KBM-7 (cell line): ENCODE results near the gene TRAF3.
"Not testable (repeated sequence)": the region's sequence is repeated elsewhere in the genome, so short reads cannot be mapped to it uniquely, and the experiment has no call there.

Experiments used
- DNase-seq: peaks from one replicate; pipeline ENCODE4 v3.0.0-alpha.2; 2015
- in situ Hi-C: fragments of 300-500 bp; cut with MboI; formaldehyde crosslinking; loops from 2 replicates; pipeline ENCODE4 v1.14.3; 2020; ENCODE audit warnings: low sequenced_read_pairs, low pct_unique_long_range_greater_than_20kb, mixed read lengths

TRAF3 gene

DNA sequence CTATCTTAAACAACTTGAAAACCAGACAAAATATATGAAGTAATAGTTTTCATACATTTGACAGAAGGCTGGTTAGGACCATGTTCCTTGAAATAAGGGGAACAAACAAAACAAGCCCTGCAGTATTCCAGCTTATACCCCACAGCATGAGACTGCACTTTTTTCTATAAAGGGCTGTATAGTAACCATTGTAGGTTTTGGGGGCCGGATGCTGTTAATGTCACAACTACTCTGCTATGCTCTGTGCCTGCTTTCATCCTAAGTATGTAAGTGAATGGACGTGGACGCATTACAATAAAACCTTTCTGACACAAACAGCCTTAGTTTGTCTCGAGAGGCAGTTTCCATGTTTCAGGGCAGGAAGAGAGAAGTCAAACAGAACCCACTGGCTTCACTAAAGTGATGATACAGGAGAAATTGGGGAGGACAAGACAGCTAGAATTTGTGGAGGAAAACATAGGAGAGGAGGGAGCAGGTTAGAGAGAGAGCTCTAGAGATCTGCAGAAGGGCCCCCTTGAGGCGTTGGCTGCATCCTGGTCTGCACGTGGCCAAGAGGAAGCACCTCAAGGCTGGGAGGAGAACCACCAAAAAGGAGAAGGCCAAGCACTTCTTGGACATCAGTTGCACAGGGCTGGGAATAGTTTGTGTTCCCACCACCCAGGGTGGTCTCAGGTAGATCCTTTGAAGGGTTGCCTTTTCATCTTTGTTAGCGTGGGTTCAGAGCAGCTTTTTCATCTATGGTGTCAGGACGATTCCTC lies 63.7 kb downstream of the TRAF3 start:
- peak; percentile 20 for DNase-seq
- in situ Hi-C loops = no loop called here

DNA sequence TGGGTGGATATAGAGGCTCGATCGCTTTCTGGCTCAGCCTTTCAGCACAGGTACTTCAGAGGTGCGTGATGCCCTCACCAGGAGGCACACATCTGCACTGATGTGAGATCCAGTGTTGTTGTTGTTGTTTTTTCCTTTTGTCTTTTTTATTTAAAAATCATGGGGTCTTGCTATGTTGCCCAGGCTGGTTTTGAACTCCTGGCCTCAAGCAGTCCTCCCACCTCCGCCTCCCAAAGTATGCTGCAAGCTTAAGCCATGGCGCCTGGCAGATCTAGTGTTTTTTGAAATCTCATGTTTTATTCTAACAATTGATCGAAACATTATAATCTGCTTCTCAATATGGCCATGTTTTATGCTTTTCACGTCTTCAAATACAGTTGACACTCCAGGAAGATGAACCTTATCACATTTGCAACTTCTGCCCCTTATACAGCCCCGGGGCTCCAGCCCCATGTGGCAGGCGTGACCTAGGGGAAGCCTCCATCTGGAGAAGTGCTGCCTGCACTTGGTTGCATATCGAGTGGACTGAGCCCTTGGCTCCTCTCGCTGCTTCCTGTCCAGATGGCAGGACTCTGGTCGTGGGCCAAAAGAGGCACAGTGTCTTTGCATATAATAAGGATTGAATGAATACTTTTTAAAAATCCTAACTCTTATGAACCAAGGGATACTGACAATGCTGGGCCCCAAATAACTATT lies 71.7 kb downstream of the TRAF3 start:
- no peak for DNase-seq
- in situ Hi-C loops = no loop called here

DNA sequence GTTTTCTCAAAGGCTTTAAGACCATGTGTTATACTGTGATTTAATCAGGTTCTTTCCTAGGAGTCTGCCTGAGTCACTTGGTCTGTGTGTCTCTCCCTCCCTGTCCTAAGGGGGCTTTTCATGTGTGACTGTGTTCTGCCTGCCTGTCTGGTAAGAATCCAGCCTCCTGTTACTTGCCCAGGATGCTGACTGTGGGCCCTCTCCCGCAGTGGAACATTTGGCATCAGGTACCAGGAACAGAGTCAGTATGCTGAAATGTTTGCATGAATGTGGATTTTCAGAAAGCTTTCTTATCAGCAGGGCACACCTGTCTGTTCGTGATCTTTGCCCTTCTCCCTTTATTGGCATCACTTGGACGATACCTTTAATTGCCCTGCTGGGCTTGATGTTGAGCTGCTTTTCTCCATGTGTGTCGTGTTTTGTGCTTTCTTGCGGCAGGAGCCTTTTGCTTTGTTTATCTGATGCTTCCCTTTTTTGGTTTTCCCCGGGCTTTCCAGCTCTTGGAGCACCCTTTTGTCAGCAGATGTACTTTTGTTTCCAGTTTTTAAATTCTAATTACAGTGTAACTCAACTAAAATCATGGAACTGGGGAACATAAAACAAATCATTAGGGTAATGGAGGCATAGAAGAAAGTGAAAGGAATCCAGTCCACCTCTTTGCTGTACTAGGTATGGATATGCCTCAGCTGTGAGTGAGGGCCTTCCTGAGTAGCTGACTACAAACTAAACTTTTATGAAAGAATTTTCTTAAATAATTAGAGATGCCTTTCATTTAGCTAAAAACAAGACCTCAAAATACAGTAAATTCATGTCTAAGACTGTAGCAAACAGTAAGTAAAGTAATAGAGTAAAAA lies 72.5 kb downstream of the TRAF3 start:
- in situ Hi-C loops = no loop called here
- no peak for DNase-seq

DNA sequence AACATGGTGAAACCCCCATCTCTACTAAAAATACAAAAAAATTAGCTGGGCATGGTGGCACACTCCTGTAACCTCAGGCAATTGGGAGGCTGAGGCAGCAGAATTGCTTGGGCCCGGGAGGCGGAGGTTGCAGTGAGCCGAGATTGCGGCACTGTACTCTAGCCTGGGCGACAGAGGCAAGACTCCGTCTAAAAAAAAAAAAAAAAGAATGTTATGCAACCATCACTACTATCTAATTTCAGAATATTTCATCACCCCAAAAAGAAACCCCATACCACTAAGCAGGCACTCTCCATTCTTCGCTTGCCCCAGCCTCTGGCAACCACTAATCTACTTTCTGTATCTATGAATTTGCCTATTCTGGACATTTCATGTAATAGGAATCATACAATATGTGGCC lies 76.4 kb downstream of the TRAF3 start:
- DNase-seq = no peak
- in situ Hi-C loops = no loop called here

DNA sequence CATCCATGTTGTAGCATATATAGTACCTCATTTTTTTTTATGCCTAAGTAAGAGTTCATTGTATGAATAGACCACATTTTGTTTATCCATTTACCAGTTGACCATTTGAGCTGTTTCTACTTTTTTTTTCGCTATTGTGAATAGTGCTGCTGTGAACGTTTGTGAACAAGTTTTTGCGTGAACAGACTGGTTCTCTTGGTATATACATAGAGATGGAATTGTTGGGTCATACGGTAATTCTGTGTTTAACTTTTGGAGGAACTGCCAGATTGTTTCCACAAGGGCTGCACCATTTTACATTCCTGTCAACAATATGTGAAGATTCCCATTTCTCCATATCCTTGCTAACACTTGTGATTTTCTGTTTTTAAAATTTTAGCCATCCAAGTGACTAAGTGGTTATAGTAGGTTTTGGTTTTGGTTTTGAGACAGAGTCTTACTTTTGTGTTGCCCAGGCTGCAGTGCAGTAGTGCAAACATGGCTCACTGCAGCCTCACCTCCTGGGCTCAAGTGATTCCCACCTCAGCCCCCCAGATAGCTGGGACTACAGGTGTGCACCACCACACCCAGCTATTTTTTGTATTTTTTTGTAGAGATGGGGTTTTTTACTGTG lies 76.9 kb downstream of the TRAF3 start:
- no peak for DNase-seq

DNA sequence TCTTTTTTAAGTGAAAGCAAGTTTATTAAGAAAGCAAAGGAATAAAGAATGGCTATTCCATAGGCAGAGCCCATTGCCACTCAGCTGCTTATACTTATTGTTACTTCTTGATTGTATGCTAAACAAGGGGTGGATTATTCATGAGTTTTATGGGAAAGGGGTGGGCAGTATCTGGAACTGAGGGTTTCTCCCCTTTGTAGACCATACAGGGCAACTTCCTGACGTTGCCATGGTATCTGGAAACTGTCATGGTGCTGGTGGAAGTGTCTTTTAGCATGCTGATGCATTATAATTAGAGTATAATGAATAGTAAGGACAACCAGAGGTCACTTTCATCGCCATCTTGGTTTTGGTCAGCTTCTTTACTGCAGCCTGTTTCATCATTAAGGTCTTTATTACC lies 78.9 kb downstream of the TRAF3 start:
- in situ Hi-C loops = no loop called here
- no peak for DNase-seq

More for the DNA sequence above, 76.9 kb downstream of the TRAF3 start:
- in situ Hi-C loops = no loop called here

DNA sequence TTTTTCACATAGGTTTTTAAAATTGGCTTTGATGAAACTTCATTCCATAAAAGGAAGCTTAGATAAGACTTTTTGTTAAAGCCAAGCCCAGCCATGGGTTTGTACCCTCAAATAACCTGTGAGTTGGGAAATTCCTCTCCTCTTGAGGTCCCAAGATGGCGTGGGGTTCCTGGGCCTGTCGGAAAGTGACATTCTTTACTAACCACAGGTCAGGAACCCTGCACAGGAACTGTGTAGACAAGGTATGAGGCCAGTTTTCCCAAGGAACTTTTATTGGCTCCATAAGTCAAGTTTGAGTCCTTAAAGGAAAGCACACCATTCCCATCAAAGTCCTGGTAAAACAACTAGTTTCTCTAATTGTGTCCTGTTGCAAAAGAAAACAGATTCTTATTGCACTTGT lies 80.2 kb downstream of the TRAF3 start:
- DNase-seq = no peak
- in situ Hi-C loops = no loop called here

DNA sequence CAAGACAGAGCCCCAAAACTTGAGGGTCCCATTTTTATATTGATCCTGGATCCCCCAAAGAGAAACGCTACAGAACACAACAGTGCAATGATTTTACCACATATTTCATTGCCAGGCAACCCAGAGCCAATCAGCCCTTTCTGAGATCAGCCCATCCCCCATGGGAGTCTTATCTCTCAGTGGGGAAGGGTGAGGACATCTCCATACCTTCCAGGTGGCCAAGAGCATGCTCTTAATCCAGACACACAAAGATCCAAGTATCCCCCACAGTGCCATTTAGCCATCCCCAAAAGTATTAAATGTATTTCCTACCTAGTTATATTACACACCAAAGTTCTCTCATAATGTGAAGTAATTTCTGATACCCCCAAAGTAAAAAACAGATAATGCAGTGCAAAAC lies 82.7 kb downstream of the TRAF3 start:
- in situ Hi-C loops = no loop called here
- DNase-seq = no peak

DNA sequence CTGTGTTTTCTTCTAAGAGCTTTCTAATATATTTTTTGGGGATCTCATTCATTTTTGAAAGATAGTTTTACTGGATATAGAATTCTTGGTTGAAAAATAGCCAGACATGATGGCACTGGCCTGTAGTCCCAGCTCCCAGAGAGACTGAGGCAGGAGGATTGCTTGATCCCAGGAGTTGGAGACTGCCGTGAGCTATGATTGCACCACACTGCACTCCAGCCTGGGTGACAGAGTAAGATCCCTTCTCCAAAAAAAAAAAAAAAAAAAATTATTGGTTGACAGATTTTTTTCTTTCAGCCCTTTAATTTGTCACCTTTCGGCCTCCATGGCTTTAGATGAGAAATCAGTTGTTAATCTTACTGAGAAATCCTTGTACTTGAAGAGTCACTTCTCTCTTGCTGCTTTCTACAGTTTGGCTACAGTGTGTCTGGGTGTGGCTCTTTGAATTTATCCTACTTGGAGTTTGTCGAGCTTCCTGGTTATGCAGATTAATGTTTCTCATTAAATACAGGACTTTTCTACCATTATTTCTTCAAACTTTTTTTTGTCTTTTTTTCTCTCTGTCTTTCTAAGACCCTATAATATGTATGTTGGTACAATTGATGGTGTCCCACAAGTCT lies 85.0 kb downstream of the TRAF3 start:
- DNase-seq = no peak
- in situ Hi-C loops = no loop called here

DNA sequence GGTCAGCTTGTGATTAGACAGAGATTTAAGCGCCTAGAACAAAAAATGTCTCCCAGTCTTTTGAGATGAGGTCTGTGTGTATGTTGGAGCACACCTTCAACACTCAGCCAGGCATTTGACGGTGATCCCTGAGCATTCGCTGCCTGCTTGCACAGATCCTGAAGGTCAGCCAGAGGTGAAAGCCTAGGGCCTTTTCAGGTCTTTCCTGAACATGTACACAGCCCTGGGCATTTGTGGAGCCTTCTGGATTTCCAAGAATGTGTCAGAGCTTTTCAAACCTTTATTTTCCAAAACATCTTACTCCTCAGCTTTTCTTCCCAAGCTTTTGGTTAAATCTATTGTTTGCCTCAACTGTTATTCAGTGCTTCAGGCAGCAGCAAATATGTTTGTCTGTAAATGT lies 86.1 kb downstream of the TRAF3 start:
- no peak for DNase-seq
- in situ Hi-C loops = no loop called here

DNA sequence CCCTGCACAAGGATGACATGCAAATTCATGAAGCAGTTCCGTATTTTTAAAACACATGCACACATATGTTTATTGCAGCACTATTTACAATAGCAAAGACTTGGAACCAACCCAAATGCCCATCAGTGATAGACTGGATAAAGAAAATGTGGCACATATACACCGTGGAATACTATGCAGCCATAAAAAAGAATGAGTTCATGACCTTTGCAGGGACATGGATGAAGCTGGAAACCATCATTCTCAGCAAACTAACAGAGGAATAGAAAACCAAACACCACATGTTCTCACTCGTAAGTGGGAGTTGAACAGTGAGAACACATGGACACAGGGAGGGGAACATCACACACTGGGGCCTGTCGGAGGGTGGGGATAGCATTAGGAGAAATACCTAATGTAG lies 88.7 kb downstream of the TRAF3 start:
- DNase-seq, in situ Hi-C loops: not testable (repeated sequence)

DNA sequence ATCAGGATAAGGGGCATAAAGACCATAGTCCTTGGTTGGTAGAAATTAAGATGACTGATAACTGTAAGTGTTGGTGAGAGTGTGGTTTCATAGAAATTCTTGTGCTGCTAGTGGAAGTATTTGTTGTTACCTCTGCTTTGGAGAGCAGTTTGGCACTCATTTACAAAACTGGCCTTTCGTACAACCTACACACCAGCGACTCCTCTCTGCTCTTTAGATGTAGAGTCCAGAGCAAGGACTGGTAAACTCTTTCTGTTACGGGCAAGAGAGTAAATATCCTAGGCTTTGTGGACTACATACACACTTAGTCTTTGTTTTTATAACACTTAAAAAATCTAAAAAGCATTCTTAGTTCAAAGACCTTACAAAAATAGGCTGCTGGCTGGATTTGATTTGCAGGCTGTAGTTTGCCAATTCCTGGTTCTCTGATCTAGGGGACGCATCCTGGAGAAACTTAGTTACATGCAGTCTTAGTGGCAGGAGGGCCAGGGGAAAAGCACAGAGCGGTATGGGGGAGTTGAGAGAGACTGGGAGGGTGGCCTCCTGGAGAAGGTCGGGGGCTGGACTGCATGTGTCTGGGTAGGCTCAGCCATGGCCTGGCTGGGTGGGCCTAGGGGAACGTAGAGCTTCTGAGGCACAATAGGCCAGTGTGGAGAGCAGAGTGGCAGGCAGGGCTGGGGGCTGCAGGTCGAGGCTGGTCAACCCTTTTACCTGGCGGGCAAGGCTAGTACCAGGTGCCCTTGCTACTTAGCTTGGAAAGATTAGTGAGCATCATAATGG lies 89.9 kb downstream of the TRAF3 start:
- in situ Hi-C loops = no loop called here
- DNase-seq = no peak

DNA sequence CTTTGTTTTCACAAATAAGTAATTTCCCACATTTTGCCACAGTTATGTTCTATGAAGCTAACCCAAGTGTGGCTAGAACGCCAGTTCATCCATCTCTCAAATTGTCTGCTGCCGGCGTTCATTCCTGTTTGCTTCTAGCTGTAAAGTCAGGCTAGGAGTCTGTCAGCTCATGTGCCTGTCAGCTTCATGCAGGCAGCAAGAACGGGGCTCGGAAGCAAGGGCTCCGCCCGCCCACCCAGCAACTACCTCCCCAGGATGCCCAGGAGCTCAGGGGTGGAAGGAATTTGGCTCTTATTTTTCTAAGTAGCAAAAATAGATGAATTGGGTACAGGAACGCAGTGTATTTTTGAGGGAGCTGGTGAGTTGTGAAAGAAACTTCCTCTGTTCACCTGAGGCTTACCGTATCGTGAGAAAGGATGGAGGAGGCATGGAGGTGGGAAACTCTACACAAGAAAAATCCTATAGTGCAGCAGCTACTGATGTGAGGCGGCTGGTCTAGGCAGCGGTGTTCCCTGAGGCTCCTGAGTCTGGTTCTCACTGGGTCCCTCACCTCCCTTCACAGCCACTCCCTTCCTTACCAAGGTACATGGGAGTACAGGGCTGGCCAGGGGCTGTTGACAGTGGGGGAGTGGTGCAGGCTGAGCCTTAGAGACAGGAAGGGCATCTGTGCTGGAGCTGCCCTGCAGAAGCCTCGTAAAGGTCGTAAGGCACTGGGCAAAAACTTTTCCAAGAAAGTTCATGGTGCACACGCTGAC lies 90.8 kb downstream of the TRAF3 start:
- in situ Hi-C loops = no loop called here
- no peak for DNase-seq

DNA sequence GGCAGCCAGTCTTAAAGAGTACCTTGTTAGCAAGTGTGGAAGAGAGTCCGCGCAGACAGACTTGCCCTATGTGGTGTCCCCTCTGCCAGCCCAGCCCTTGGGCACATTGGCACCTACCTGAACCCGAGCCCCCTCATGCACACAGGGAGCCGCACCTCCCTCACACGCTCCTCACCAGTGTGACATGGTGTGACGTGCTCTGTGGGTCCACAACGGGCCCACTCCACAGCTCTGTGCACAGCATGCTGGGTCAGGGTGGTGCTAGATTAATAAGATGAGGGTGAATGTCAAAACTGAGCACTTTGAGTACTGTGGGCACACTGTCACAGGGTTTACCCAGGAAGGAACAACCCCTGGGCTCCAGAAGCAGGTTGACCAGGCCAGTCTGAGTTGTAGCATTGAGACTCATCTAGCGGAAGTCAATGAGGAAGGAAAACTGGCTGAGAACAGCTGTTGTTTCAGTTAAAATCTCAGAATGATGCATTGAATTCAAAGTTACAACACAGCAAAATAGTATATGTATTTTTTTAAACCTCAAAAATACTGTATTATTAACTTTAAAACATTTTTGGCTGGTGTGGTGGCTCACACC lies 91.8 kb downstream of the TRAF3 start:
- in situ Hi-C loops = no loop called here
- DNase-seq = no peak

DNA sequence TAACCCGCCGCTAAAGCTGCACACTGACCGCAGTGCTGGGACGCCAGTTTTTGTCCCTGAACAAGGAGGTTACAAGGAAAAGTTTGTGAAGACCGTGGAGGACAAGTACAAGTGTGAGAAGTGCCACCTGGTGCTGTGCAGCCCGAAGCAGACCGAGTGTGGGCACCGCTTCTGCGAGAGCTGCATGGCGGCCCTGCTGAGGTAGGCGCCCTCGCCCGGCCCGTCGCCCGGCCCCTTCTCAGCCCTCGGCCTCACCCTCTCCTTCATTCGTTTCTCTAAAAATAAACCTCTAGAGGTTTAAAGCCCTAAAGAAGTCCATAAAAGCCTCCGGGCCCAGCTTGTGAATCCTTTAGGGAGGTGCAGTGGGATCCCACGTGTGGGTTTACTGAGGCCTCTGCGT lies 93.0 kb downstream of the TRAF3 start:
- no peak for DNase-seq
- in situ Hi-C loops = no loop called here

DNA sequence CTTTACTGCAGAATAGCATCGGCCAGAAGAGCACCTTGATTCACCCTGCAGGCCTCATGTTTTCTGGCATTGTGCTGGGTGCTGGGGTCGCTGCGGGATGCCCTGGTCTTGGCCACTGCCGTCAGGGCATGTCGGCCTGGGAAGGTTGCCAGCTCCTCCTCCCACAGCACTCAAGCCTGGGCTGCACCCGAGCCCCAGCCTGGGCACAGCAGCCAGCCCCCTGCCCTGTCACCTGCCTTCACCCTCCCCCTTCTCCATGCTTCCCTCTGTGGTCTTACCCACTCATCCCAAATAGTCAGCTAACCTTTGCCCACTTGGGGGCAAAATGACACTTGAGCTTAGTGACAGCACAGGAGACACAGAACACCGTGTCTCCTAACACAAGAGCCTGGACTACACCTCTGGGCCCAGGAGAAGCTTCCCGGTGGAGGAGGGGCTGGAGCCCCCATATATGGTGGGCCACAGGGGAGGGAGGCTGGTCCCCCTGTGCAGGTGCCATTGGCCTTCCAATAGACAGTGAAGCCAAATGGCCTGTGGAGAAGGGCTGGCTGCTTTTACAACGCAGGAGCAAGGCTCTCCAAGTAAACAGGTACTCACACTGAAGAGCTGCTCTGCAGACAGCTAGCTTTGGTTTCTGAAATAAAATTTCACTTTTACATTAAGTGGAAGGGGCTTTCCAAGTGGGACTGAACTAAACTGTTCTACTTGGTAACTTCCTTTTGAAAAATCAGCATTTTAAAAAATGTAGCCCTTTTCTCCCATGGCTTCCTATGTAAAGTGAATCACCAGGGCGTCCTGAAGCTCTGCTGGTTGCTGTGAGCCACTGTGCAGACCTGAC lies 94.0 kb downstream of the TRAF3 start:
- in situ Hi-C loops = no loop called here
- no peak for DNase-seq

DNA sequence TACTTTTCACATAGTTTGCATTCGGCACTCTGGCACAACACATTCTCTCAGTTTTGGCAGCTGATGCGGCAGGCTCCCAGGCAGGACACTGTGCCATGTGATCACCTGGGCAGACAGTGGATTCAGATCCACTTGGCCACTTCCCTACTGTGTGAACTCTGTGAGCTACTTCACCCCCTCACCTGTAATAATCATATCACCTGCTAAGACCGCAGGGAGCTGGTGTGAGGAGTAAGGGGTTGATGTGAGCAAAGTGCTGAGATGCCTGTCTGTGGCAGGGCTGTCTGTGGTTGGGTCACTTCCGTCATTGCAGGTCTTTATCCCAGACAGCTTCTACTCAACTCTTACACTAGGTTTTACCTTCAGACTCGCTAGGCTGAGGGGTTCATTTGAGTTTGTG lies 94.8 kb downstream of the TRAF3 start:
- no peak for DNase-seq
- in situ Hi-C loops = no loop called here
